ENCODE data around the gene EXOSC5.
A peak's percentile ranks its signal among the peaks of the same experiment; 100 is the strongest.

EXOSC5 gene

GRCh38 chr19:41357746-41358145 is 39.4 kb downstream of the EXOSC5 start:
- DNase-seq (ENCODE audit: extremely low read depth, low read depth) = no peak
- TF ChIP-seq, protein P1, sequence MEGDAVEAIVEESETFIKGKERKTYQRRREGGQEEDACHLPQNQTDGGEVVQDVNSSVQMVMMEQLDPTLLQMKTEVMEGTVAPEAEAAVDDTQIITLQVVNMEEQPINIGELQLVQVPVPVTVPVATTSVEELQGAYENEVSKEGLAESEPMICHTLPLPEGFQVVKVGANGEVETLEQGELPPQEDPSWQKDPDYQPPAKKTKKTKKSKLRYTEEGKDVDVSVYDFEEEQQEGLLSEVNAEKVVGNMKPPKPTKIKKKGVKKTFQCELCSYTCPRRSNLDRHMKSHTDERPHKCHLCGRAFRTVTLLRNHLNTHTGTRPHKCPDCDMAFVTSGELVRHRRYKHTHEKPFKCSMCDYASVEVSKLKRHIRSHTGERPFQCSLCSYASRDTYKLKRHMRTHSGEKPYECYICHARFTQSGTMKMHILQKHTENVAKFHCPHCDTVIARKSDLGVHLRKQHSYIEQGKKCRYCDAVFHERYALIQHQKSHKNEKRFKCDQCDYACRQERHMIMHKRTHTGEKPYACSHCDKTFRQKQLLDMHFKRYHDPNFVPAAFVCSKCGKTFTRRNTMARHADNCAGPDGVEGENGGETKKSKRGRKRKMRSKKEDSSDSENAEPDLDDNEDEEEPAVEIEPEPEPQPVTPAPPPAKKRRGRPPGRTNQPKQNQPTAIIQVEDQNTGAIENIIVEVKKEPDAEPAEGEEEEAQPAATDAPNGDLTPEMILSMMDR (IDR thresholded peaks at IDR 0.05; ENCODE audit: low read depth, low read length) = no peak

DNA sequence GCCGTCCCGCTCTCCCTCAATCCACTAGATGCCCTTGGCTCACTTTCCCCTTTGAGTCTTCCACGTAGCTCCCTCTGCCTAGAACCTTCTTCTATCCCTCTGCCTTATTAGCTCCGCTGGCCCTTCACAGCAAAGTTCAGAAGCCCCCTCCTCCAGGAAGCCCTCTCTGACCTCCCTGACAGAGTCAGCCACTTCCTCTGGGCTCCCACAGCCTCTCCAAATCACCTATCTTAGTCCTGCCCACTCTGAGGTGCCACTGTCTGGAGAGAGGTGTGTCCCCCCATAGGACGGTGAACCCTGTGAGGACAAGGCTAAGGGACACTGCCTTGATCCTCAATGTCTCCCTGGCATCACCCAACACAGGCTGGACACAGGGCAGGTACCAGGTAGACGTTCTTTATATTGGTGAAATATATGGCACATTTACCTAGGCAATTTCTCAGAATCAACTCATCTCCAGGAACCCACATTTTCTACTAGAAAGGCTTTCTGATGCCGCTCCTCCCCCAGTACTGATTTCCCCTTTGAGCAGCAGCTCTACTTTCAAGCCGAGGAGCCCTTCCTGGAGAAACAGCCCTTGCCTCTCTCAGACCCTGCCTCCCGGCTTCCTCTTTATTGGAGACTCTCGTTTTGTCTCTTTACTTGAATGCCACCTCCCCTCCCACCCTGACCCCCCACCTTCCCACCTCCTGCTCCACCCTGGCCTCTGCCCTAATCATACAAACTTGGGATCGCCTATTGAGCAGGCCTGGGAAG is 40.0 kb downstream of the EXOSC5 start:
- TF ChIP-seq, protein P1 (IDR thresholded peaks at IDR 0.05; ENCODE audit: low read depth, low read length) = no peak
- DNase-seq (ENCODE audit: extremely low read depth, low read depth) = no peak

DNA sequence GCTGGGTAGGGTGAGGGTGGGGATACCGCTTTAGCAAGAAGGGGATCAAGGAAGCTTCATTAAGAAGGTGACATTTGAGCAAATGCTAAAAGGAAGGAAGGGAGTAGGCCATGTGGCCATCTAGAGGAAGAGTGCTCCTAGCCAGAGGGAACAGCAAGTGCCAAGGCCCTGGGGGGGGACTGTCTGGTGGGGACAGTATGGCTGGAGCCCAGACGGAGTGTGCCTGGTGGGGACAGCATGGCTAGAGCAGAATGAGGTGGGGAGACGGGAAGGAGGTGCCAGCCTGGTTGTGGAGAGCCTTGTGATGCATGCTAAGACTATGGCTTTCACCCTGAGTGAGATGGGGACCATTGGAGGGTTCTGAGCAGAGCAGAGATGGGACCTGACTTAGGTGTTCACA is 41.4 kb downstream of the EXOSC5 start:
- TF ChIP-seq, protein P1 (IDR thresholded peaks at IDR 0.05; ENCODE audit: low read depth, low read length) = no peak
- no peak for DNase-seq (ENCODE audit: extremely low read depth, low read depth)

GRCh38 chr19:41355035-41355434 is 42.1 kb downstream of the EXOSC5 start:
- TF ChIP-seq, protein P1 (IDR thresholded peaks at IDR 0.05; ENCODE audit: low read depth, low read length) = no peak
- no peak for DNase-seq (ENCODE audit: extremely low read depth, low read depth)

DNA sequence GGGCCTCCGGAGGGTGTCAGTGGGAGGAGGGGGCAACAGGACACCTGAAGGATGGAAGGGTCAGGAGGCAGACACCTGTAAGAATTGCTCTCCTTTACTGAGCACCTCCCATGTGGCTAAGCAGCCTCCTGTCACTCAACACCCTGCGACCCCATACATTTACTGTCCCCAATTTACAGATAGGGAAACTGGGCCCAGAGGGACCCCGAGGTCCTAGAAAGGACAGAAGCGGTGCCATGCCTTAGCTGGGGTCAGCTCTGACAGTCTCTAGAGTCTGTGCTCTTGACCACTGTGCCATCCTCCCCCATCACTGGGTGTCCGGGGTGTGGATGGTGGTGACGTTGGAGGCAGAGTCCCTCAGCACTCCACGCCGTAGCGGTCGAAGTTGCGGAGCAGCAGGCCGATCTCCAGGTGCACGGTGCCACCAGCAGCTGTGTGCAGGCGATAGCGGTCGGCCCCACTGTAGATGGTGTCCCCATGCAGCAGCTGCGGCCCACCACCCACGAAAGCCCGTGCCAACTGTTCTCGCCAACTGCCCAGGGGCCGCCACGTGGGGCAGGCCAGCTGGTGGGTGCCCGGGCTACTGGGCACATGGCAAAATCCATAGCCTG is 42.7 kb downstream of the EXOSC5 start:
- DNase-seq (ENCODE audit: extremely low read depth, low read depth) = no peak
- TF ChIP-seq, protein P1 (IDR thresholded peaks at IDR 0.05; ENCODE audit: low read depth, low read length) = no peak

DNA sequence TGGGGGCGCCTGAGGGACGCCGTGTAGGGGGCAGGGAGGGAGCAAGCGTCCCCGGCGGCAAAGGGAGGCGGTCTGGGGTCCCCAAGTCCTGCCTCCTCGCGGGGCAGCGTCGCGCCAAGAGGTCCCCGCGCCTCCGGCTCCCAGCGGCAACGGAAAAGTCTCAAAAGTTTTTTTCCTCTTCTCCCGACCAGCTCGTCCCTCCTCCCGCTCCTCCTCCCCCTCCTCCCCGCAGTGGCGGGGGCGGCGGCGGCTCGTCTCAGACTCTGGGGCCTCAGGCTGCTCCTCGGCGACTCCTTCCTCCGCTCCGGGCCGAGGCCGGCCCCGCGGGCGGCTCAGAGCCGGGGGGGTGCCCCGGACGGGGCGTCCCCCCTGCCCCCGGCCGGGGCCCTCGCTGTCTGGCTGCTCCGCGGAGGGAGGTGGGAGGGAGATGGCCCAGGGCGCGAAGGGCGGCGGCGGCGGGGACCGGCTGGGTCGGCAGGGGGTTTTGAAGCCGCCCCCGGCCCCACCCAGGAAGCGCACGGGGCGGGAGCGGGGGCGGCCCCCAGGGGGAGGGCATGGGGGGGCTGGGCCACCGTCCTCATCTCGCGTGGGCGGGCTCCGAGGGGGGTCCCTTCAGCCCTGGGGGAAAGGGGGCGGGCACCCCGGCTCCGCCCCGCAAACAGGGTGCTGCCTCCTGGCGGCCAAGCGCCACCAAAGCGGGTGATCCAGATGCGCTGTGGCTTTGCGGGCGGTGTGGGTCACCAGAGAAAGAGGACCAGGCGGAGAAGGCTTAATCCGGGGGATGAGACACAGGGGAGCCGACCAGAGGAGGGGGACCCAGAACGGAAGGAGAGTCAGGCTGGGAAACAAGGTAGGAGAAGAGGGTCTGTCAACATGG is 43.5 kb downstream of the EXOSC5 start, which contains the start of gene TGFB1:
TGFB1 (minus strand) TSS at position 457 of the 877 bp plus-strand sequence. CDS start 878 bp downstream, outside the sequence.
- TF ChIP-seq, protein P1 (IDR thresholded peaks at IDR 0.05; ENCODE audit: low read depth, low read length) = peak; percentile 91
- peak; percentile 84 for DNase-seq (ENCODE audit: extremely low read depth, low read depth)

All from AG09319 (cell line).